Subcutaneous adipose tissue (tissue), 4 donors: ENCODE results near the gene CCDC157. TPM values are rescaled to one million over a fixed set of nuclear protein-coding genes. Genes with fewer than 3 reads are reported as not detected.

Experiments
- total RNA-seq, 4 donors: library from RNA; depleted of rRNA; stranded (reverse); fragments of >200 nt; gene quantifications; one replicate each; pipeline ENCODE4 v1.1.0, GENCODE V29; 2016
- TF ChIP-seq, protein P1 (sequence below): fragments of 450-650 bp; IDR thresholded peaks from one replicate; pipeline ENCODE4 v1.5.1; 2016; ENCODE audit warnings: low read depth, mild to moderate bottlenecking, control low read depth, antibody characterized with exemption, moderate library complexity

CCDC157 gene
- total RNA-seq, 4 donors from 2014 or later = 1.0 to 4.7 (median 2.5) TPM

DNA sequence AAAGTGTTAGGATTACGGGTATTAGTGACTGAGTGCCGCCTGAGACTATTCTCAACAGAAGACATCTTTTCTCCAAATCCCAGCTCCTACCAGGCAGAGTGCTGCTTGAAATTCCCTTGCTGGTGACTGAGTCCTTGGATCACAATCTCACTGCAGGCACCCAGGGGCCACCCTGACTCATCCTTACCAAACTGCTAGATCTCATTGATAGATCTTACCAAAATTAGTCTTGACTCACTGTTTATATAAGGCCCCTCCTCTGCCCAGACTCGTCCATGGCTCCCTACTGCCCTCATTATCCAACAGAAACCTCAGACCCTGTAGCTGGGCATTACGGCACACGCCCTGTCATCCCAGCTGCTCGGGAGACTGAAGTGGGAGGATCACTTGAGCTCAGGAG, 44.8 kb upstream of the CCDC157 start:
- TF ChIP-seq, protein P1, sequence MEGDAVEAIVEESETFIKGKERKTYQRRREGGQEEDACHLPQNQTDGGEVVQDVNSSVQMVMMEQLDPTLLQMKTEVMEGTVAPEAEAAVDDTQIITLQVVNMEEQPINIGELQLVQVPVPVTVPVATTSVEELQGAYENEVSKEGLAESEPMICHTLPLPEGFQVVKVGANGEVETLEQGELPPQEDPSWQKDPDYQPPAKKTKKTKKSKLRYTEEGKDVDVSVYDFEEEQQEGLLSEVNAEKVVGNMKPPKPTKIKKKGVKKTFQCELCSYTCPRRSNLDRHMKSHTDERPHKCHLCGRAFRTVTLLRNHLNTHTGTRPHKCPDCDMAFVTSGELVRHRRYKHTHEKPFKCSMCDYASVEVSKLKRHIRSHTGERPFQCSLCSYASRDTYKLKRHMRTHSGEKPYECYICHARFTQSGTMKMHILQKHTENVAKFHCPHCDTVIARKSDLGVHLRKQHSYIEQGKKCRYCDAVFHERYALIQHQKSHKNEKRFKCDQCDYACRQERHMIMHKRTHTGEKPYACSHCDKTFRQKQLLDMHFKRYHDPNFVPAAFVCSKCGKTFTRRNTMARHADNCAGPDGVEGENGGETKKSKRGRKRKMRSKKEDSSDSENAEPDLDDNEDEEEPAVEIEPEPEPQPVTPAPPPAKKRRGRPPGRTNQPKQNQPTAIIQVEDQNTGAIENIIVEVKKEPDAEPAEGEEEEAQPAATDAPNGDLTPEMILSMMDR = no peak

DNA sequence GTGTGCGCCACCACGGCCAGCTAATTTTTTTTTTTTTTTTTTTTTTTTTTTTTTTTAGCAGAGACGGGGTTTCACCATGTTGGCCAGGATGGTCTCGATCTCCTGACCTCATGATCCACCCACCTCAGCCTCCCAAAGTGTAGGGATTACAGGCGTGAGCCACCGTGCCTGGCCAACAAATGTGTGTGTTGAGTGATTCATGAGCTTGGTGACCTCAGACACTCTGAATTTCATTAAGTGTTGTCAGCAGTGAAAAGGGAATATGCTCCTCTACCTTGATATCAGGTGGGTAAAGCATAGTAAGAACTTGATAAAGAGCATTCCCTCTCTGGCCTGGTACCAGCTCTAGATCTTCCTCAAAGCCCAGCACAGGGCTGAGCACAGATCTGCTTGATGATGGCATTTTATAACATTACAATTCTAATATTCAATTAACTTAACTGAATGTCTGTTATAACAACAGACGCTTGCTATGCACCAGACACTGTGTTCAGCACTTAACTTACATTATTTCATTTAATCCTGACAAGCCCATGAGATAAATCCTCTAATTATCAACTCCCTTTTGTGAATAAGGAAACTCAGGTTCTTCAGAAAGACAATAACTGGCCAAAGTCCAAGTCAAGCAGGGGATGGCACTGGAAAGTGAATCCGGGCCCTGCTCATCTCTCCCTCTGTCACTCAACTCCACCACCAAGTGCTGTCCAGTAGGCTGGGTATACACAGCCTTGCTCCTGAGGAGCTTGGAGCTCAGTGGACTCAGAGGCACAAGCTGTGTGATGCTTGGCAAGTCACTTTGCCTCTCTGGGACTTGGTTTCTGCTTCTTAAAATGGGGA, 43.1 kb upstream of the CCDC157 start:
- TF ChIP-seq, protein P1 = no peak

DNA sequence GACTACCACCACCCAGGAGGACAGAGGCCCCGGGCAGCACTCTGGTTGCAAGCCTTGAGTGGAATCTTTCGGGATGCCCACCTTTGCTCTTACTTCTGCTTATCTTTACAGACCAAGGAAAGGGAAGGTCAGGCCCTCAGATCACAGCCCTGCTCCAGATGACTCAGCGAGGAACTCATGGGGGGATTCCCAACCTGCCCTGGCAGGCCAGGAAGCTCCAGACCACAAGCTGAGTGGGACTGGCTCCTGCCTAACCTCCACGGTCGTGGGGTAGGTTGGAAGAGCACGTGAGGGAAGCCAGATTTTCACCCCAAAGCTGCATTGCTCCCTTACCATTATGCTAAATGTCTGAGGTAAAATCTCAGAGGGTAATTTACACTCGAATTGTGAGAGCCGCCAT, 41.9 kb upstream of the CCDC157 start:
- TF ChIP-seq, protein P1 = no peak

DNA sequence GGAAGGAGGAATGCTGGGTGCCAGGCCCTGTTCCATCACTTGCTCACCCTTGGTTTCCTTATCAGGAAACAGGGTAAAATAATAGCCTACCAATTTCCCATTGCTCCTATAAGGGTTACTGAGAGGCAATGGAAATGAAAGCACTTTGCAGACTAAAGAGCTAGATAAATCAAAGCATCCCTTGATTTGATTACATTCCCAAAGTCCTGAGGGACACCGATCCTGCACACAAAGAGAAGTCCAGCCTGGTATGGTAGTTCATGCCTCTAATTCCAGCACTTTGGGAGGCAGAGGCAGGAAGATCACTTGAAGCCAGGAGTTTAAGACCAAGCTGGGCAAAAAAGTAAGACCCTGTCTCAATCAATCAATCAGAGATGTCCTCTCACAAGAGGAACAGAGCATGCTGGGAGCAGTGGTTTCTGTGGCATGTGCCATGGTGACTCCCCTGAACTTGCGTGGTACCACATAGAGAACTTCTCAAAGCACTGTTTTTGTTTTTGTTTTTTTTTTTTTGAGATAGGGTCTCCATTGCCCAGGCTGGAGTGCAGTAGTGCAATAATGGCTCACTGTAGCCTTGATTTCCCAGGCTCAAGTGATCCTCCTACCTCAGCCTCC, 40.7 kb upstream of the CCDC157 start:
- TF ChIP-seq, protein P1 = no peak

DNA sequence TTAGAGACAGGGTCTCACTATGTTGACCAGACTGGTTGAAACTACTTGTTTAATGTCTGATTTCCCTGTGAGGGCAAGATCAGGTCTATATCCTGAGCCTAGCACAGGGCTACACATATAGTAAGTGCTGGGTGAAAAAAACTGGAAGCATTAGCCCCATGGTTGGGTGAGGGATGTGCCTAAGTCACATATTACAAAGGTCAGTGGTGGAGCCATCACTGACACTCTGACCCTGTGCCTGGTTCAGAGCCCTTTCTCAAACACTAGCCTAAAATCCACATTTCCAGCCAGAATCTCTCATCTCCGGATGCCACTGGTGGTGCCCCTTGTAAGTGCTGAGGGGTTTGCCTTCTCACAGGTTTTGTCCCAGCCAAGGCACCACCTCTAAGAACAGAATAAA, 39.0 kb upstream of the CCDC157 start:
- TF ChIP-seq, protein P1 = no peak

DNA sequence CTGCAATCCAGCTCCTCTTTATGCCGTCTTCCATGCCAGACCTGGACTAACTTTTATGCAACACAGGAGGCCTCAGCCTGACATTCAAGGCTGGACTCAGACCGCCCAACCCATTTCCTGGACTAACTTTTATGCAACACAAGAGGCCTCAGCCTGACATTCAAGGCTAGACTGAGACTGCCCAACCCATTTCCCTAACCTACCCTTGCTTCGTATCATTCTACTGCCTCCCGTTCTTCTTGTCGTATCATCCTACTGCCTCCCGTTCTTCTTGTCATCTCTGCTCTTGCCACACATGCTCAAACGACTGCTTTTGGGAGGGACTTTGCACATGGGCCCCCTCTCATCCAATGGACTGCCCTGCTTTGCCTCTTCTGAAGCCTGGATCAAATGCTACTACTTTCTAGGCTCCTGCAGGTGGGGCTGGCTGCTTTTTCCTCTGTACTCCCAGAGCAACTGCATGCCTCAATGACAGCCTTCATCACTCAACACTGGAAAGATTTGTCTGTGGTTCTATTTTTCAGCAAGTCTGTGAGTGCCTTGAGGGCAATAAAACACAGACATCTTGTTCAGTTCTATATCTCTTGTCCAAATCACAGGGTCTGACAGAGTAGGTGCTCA, 37.9 kb upstream of the CCDC157 start:
- TF ChIP-seq, protein P1 = no peak

DNA sequence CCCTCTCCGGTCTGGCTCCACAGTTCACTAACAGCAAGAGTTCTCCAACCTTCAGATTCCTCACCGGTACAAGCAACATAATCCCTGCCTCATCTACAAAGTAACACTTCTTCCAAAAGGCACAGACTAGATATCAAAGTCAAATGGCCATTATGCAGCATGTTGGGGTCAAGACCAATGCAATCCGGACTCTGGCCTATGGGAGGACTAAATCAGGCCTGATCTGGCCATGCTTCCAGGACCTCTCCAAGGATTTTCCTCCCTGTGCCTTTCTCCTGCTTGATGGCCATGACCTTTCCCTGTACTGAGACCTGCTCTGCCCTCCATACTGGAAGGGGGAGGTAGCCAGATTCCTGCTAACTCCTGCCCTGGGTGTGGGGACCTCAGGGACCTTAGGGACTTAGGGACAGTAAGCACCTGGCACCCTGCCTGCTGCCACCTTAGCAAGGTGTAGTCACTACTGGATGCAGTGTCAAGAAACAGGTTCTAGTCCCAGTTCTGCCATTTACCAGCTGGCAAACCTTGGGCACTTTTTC, 36.7 kb upstream of the CCDC157 start:
- TF ChIP-seq, protein P1 = no peak
